Measurements from ENCODE around the gene PRRT1. TPM values are rescaled to one million over a fixed set of nuclear protein-coding genes. Genes with fewer than 3 reads are reported as not detected.
"Not testable (repeated sequence)": the region's sequence is repeated elsewhere in the genome, so short reads cannot be mapped to it uniquely, and the experiment has no call there.

PRRT1 gene
- total RNA-seq, 1 donor from 2014 or later, result 2.7 TPM

DNA sequence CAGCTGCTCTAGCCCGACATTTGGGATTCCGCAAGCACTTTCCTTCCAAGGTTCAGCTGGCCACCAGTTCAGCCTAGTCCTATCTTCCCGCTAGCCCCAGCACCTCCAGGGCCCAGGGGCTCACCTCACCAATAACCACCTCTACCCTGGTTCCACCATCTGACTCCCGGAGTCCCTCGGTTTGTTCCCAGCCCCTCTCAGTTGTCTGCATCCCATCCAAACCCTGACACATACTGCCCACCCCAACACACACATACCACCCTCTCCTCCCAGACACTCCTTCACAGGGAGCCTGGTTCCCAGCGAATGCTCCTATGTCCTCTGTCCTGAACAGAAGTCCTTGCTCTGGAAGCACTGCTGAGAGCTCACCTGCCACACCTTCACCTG, 43.0 kb downstream of the PRRT1 start:
- no peak for DNase-seq (ENCODE audit: extremely low spot score, unreplicated experiment)
- Mint-ChIP-seq H3K27ac (peak overlapping the region; percentile 50), H3K36me3 (peaks cover 20% of the 10 kb centered on the region), H3K9me3 (no peaks in the 10 kb centered on the region), H3K4me1 (ENCODE audit: unreplicated experiment) (peaks cover 39% of the 10 kb centered on the region), H3K27me3 (peaks cover 32% of the 10 kb centered on the region), H3K4me3 (peak overlapping the region; percentile 72)
- TF ChIP-seq, protein P1, sequence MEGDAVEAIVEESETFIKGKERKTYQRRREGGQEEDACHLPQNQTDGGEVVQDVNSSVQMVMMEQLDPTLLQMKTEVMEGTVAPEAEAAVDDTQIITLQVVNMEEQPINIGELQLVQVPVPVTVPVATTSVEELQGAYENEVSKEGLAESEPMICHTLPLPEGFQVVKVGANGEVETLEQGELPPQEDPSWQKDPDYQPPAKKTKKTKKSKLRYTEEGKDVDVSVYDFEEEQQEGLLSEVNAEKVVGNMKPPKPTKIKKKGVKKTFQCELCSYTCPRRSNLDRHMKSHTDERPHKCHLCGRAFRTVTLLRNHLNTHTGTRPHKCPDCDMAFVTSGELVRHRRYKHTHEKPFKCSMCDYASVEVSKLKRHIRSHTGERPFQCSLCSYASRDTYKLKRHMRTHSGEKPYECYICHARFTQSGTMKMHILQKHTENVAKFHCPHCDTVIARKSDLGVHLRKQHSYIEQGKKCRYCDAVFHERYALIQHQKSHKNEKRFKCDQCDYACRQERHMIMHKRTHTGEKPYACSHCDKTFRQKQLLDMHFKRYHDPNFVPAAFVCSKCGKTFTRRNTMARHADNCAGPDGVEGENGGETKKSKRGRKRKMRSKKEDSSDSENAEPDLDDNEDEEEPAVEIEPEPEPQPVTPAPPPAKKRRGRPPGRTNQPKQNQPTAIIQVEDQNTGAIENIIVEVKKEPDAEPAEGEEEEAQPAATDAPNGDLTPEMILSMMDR (conservative IDR thresholded peaks at IDR 0.05), result no peak

DNA sequence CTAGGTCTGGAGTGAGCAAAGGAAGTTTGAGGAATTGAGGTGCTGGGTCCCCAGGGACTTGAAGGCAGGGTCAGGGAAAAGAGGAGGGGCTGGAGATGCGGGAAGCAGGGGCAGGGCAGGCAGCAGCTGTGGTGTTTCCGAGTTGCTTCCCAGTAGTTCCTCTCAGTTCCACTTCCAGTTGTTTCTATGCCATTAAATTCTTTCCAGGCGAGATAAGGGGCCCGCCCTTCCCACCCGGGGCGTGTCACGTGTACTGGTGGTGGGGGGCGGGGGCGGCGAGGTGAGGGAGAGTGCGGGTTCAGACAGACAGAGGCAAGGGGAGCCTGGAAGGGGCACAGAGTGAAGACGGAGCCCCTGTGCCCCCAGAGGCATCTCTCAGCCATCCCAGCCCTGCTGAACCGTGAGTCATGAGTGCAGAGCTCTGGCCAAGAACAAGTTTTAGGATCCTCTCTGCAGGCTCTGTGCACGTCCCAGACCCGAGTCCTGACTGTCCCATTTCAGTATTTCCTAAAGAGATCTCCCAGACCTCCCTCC, 43.6 kb downstream of the PRRT1 start:
- peaks cover 33% of the 10 kb centered on the region for H3K4me1 Mint-ChIP-seq (ENCODE audit: unreplicated experiment)
- TF ChIP-seq, protein P1 (conservative IDR thresholded peaks at IDR 0.05), result no peak
- DNase-seq (ENCODE audit: extremely low spot score, unreplicated experiment), result no peak
- H3K4me3 Mint-ChIP-seq, result peak overlapping the region; percentile 72
- peak overlapping the region; percentile 74 for H3K27ac Mint-ChIP-seq
- H3K27me3 Mint-ChIP-seq, result peaks cover 32% of the 10 kb centered on the region
- peaks cover 16% of the 10 kb centered on the region for H3K36me3 Mint-ChIP-seq
- no peaks in the 10 kb centered on the region for H3K9me3 Mint-ChIP-seq

DNA sequence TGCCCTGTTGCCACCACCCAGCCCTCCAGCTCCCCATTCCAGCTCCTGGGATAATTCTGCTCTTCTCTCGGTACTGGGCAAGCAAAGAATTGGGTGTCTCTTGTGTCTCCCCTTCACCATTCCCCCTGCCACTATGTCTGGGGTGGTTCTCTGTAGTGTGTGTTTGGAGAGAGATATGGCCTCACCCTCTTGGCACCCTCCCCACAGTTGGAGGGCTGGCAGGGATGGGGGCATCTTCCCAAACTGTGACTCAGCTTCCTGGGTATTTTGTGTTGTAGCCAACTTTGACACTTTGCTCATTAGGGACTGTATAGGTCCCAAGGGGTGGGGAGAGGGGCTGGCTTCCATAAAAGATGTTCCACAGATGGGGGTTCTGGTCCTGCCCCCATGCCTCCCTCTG, 44.3 kb downstream of the PRRT1 start:
- H3K4me3 Mint-ChIP-seq, result no peak overlapping the region
- peaks cover 29% of the 10 kb centered on the region for H3K4me1 Mint-ChIP-seq (ENCODE audit: unreplicated experiment)
- TF ChIP-seq, protein P1 (conservative IDR thresholded peaks at IDR 0.05), result no peak
- no peak overlapping the region for H3K27ac Mint-ChIP-seq
- peaks cover 32% of the 10 kb centered on the region for H3K27me3 Mint-ChIP-seq
- no peak for DNase-seq (ENCODE audit: extremely low spot score, unreplicated experiment)
- H3K9me3 Mint-ChIP-seq, result no peaks in the 10 kb centered on the region
- peaks cover 15% of the 10 kb centered on the region for H3K36me3 Mint-ChIP-seq

DNA sequence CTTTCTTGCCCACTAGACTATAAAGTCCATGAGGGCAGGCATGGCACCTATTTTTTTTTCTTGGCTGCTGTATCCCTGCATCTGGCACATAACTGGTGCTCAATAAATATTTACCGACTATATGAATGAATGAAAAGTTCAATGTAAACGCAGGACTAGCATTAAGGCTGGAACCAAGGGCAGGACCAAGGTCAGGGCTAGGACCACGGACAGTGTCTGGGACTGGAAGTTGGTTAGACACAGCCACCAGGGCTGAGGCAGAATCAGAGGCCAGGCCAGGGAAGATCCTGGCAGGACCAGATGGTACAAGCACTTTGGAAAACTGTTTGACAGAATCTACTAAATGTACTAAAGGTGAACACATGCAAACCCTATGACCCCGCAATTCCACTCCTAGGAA, 46.3 kb downstream of the PRRT1 start:
- Mint-ChIP-seq H3K4me3 (no peak overlapping the region), H3K36me3 (peaks cover 5% of the 10 kb centered on the region), H3K9me3 (no peaks in the 10 kb centered on the region), H3K4me1 (ENCODE audit: unreplicated experiment) (peaks cover 16% of the 10 kb centered on the region), H3K27me3 (peaks cover 32% of the 10 kb centered on the region), H3K27ac (no peak overlapping the region)
- DNase-seq (ENCODE audit: extremely low spot score, unreplicated experiment), result no peak
- TF ChIP-seq, protein P1 (conservative IDR thresholded peaks at IDR 0.05), result no peak

DNA sequence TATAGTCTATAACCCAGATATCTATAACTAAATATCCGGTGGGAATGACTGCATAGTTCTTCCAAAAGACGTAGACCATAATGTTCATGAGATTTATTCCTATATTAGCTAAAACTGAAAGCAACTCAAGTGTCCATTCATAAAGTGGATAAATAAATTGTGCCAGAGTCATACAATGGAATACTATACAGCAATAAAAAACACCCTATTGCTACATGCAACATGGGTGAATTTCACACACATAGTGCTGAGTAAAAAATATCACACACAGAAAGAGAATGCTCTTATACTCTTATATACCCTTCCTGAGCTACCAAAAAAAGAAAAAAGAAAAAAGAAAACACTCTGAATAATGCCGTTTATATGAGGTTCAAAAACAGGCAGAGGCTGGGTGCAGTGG, 49.5 kb downstream of the PRRT1 start:
- no peaks in the 10 kb centered on the region for H3K9me3 Mint-ChIP-seq
- no peak for DNase-seq (ENCODE audit: extremely low spot score, unreplicated experiment)
- no peak overlapping the region for H3K27ac Mint-ChIP-seq
- TF ChIP-seq, protein P1 (conservative IDR thresholded peaks at IDR 0.05), result no peak
- no peaks in the 10 kb centered on the region for H3K4me1 Mint-ChIP-seq (ENCODE audit: unreplicated experiment)
- peaks cover 5% of the 10 kb centered on the region for H3K36me3 Mint-ChIP-seq
- H3K4me3 Mint-ChIP-seq, result no peak overlapping the region
- peaks cover 24% of the 10 kb centered on the region for H3K27me3 Mint-ChIP-seq

DNA sequence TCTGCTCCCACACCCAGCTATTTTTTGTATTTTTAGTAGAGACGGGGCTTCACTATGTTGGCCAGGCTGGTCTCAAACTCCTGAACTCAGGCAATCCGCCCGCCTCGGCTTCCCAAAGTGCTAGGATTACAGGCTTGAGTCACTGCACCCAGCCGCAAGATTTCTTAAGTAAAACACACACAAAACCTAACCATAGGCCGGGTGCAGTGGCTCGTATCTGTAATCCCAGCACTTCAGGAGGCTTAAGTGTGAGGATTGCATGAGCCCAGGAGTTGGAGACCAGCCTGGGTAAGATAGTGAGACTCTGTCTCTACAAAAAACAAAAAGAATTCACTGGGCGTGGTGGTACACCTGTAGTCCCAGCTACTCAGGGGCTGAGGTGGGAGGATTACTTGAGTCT, 51.5 kb downstream of the PRRT1 start:
- not testable (repeated sequence) for H3K9me3 Mint-ChIP-seq; H3K4me1 Mint-ChIP-seq (ENCODE audit: unreplicated experiment); DNase-seq (ENCODE audit: extremely low spot score, unreplicated experiment); H3K27ac Mint-ChIP-seq; H3K4me3 Mint-ChIP-seq; H3K36me3 Mint-ChIP-seq
- H3K27me3 Mint-ChIP-seq, result peaks cover 14% of the 10 kb centered on the region

Small RNA genes lying within 50 kb of the gene (microRNA-seq; reads per million reads assigned to microRNA genes)
- 2.5 reads per million for gene MIR6721
- not detected for gene MIR6833

Other genes starting within 250 kb of the PRRT1 start
- gene ZBTB12, start 249.9 kb downstream of the PRRT1 start, total RNA-seq (ENCODE audit: low replicate concordance), result 8.2 and 37.7 TPM in 2 replicates
- gene C2, start 224.2 kb downstream of the PRRT1 start, total RNA-seq (ENCODE audit: low replicate concordance), result 2.2 and 3.6 TPM in 2 replicates
- 7.8 and 13.6 TPM in 2 replicates for gene CFB, start 205.8 kb downstream of the PRRT1 start, total RNA-seq (ENCODE audit: low replicate concordance)
- 63.9 and 73.0 TPM in 2 replicates for gene NELFE, start 193.0 kb downstream of the PRRT1 start, total RNA-seq (ENCODE audit: low replicate concordance)
- gene SKIC2, start 192.8 kb downstream of the PRRT1 start, total RNA-seq (ENCODE audit: low replicate concordance), result 84.2 and 100 TPM in 2 replicates
- gene DXO, start 179.8 kb downstream of the PRRT1 start, total RNA-seq (ENCODE audit: low replicate concordance), result 24.2 and 28.9 TPM in 2 replicates
- 5.2 and 9.7 TPM in 2 replicates for gene C4A, start 169.9 kb downstream of the PRRT1 start, total RNA-seq (ENCODE audit: low replicate concordance)
- gene C4B, start 137.1 kb downstream of the PRRT1 start, total RNA-seq (ENCODE audit: low replicate concordance), result 5.3 and 9.2 TPM in 2 replicates
- 0.14 and 0.68 TPM in 2 replicates for gene CYP21A2, start 113.5 kb downstream of the PRRT1 start, total RNA-seq (ENCODE audit: low replicate concordance)
- 20.8 and 22.2 TPM in 2 replicates for gene TNXB, start 42.6 kb downstream of the PRRT1 start, total RNA-seq (ENCODE audit: low replicate concordance)
- gene ATF6B, start 23.7 kb downstream of the PRRT1 start, total RNA-seq (ENCODE audit: low replicate concordance), result 95.8 and 99.3 TPM in 2 replicates
- gene FKBPL, start 21.7 kb downstream of the PRRT1 start, total RNA-seq (ENCODE audit: low replicate concordance), result 8.4 and 10.1 TPM in 2 replicates
- gene PPT2, start 2.2 kb upstream of the PRRT1 start, total RNA-seq (ENCODE audit: low replicate concordance), result 44.1 and 46.9 TPM in 2 replicates
- gene EGFL8, start 12.7 kb upstream of the PRRT1 start, total RNA-seq (ENCODE audit: low replicate concordance), result 27.1 and 35.8 TPM in 2 replicates
- 64.1 and 76.3 TPM in 2 replicates for gene AGPAT1, start 24.1 kb upstream of the PRRT1 start, total RNA-seq (ENCODE audit: low replicate concordance)
- 49.4 and 69.2 TPM in 2 replicates for gene RNF5, start 26.5 kb upstream of the PRRT1 start, total RNA-seq (ENCODE audit: low replicate concordance)
- gene AGER, start 32.3 kb upstream of the PRRT1 start, total RNA-seq (ENCODE audit: low replicate concordance), result 11.1 and 16.9 TPM in 2 replicates
- 137 and 166 TPM in 2 replicates for gene PBX2, start 38.3 kb upstream of the PRRT1 start, total RNA-seq (ENCODE audit: low replicate concordance)
- 0.48 and 3.3 TPM in 2 replicates for gene GPSM3, start 40.7 kb upstream of the PRRT1 start, total RNA-seq (ENCODE audit: low replicate concordance)
- 1.5 and 1.9 TPM in 2 replicates for gene NOTCH4, start 72.1 kb upstream of the PRRT1 start, total RNA-seq (ENCODE audit: low replicate concordance)
- gene TSBP1, start 220.0 kb upstream of the PRRT1 start, total RNA-seq (ENCODE audit: low replicate concordance), result not detected in 2 replicates